ENCODE data around the gene KRT80.

DNA sequence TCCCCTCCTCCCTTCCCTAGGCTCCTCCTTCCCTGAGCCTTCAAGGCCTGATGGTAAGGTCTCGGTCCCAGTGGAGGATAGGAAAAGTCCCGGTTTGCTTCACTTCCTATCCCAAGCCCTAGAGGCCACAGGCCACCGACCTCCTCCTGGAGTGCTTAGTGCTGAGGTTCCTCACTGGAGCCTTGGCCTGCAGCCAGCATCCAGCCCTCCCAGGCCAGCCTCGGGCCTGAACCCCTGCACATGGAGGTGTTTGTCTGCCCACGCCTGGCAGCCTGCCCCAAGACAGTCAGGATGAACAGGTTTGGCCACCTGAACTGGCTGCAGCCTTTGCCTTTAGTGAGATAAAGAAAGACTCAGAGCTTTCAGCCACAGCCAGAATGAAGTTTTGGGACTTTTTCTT lies 25.4 kb upstream of the KRT80 start:
- TF ChIP-seq, protein P1, sequence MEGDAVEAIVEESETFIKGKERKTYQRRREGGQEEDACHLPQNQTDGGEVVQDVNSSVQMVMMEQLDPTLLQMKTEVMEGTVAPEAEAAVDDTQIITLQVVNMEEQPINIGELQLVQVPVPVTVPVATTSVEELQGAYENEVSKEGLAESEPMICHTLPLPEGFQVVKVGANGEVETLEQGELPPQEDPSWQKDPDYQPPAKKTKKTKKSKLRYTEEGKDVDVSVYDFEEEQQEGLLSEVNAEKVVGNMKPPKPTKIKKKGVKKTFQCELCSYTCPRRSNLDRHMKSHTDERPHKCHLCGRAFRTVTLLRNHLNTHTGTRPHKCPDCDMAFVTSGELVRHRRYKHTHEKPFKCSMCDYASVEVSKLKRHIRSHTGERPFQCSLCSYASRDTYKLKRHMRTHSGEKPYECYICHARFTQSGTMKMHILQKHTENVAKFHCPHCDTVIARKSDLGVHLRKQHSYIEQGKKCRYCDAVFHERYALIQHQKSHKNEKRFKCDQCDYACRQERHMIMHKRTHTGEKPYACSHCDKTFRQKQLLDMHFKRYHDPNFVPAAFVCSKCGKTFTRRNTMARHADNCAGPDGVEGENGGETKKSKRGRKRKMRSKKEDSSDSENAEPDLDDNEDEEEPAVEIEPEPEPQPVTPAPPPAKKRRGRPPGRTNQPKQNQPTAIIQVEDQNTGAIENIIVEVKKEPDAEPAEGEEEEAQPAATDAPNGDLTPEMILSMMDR (optimal IDR thresholded peaks at IDR 0.05 in 1 of 3, IDR thresholded peaks at IDR 0.05 in 1 of 3, conservative IDR thresholded peaks at IDR 0.05 in 1 of 3; ENCODE audit: extremely low read depth in 1 of 3, insufficient read depth in 2 of 3, low read length in 3 of 3), result no peak
- no peak for TF ChIP-seq EZH2 (IDR thresholded peaks at IDR 0.05; ENCODE audit: low read length)
